ENCODE results near the gene BBX.

DNA sequence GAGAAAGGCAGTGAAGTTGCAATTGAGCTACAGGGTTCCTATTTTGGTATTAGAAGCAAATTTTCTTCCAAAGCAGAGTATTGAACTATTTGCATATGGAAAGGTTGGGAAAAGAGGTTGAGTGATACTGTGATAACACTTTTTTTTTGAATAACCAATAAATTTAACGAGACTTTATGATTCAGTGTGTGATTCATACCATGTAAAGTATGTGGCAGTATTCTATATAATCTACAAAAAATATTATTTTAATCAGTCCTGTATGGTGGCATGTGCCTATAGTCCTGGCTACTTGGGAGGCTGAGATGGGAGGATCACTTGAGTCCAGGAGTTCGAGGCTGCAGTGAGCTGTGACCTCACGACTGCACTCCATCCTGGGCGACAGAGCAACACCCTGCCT, 206.9 kb downstream of the BBX start:
- TF ChIP-seq ELK1 (IDR thresholded peaks at IDR 0.05; ENCODE audit: borderline replicate concordance, low read depth, low read length) = no peak
- TF ChIP-seq, protein P1, sequence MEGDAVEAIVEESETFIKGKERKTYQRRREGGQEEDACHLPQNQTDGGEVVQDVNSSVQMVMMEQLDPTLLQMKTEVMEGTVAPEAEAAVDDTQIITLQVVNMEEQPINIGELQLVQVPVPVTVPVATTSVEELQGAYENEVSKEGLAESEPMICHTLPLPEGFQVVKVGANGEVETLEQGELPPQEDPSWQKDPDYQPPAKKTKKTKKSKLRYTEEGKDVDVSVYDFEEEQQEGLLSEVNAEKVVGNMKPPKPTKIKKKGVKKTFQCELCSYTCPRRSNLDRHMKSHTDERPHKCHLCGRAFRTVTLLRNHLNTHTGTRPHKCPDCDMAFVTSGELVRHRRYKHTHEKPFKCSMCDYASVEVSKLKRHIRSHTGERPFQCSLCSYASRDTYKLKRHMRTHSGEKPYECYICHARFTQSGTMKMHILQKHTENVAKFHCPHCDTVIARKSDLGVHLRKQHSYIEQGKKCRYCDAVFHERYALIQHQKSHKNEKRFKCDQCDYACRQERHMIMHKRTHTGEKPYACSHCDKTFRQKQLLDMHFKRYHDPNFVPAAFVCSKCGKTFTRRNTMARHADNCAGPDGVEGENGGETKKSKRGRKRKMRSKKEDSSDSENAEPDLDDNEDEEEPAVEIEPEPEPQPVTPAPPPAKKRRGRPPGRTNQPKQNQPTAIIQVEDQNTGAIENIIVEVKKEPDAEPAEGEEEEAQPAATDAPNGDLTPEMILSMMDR (conservative IDR thresholded peaks at IDR 0.05; ENCODE audit: low read depth, low read length) = no peak
- TF ChIP-seq MAFK (IDR thresholded peaks at IDR 0.05; ENCODE audit: low read depth, low read length) = no peak
- TF ChIP-seq POLR2A (IDR thresholded peaks at IDR 0.05; ENCODE audit: low read depth, low read length) = no peak
- no peak for TF ChIP-seq RAD21 (IDR thresholded peaks at IDR 0.05; ENCODE audit: low read length)
- TF ChIP-seq, protein P2, sequence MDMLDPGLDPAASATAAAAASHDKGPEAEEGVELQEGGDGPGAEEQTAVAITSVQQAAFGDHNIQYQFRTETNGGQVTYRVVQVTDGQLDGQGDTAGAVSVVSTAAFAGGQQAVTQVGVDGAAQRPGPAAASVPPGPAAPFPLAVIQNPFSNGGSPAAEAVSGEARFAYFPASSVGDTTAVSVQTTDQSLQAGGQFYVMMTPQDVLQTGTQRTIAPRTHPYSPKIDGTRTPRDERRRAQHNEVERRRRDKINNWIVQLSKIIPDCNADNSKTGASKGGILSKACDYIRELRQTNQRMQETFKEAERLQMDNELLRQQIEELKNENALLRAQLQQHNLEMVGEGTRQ (IDR thresholded peaks at IDR 0.05; ENCODE audit: low read depth, low read length) = no peak
- no peak for TF ChIP-seq CEBPB (IDR thresholded peaks at IDR 0.05; ENCODE audit: low read depth, low read length)
- no peak for TF ChIP-seq BHLHE40 (IDR thresholded peaks at IDR 0.05; ENCODE audit: low read depth, low read length)
- TF ChIP-seq MXI1 (IDR thresholded peaks at IDR 0.05; ENCODE audit: borderline replicate concordance, low read depth, low read length) = no peak
- TF ChIP-seq FOS (IDR thresholded peaks at IDR 0.05; ENCODE audit: low read depth, low read length) = no peak

Measured in IMR-90 (cell line).